ENCODE data around the gene DRC7. TPM values are rescaled to one million over a fixed set of nuclear protein-coding genes. Genes with fewer than 3 reads are reported as not detected.

The DRC7 gene
- total RNA-seq, 1 donor from 2014 or later: not detected

- no peak for TF ChIP-seq CTCF (IDR thresholded peaks at IDR 0.05; ENCODE audit: partially characterized antibody, unreplicated experiment)
- no peak overlapping the region for H3K27ac Mint-ChIP-seq (ENCODE audit: unreplicated experiment)
- peaks cover 8% of the 10 kb centered on the region for H3K9me3 Mint-ChIP-seq (ENCODE audit: unreplicated experiment)
- peaks cover 5% of the 10 kb centered on the region for H3K27me3 Mint-ChIP-seq (ENCODE audit: unreplicated experiment)
- H3K4me3 Mint-ChIP-seq (ENCODE audit: unreplicated experiment): no peak overlapping the region
- no peaks in the 10 kb centered on the region for H3K36me3 Mint-ChIP-seq (ENCODE audit: unreplicated experiment)
- no peak for DNase-seq
- peaks cover 25% of the 10 kb centered on the region for H3K4me1 Mint-ChIP-seq (ENCODE audit: low read depth, unreplicated experiment)
Observed at GRCh38 chr16:57747496-57747895, 52.9 kb downstream of the DRC7 start.

- no peak for DNase-seq
- Mint-ChIP-seq H3K27me3 (ENCODE audit: unreplicated experiment) (peaks cover 5% of the 10 kb centered on the region), H3K27ac (ENCODE audit: unreplicated experiment) (no peak overlapping the region), H3K9me3 (ENCODE audit: unreplicated experiment) (peaks cover 8% of the 10 kb centered on the region), H3K36me3 (ENCODE audit: unreplicated experiment) (no peaks in the 10 kb centered on the region), H3K4me3 (ENCODE audit: unreplicated experiment) (no peak overlapping the region), H3K4me1 (ENCODE audit: low read depth, unreplicated experiment) (peaks cover 21% of the 10 kb centered on the region)
- TF ChIP-seq CTCF (IDR thresholded peaks at IDR 0.05; ENCODE audit: partially characterized antibody, unreplicated experiment): no peak
Observed at GRCh38 chr16:57747996-57748395, 53.4 kb downstream of the DRC7 start.

- DNase-seq: no peak
- peaks cover 17% of the 10 kb centered on the region for H3K4me1 Mint-ChIP-seq (ENCODE audit: low read depth, unreplicated experiment)
- H3K36me3 Mint-ChIP-seq (ENCODE audit: unreplicated experiment): no peaks in the 10 kb centered on the region
- H3K27ac Mint-ChIP-seq (ENCODE audit: unreplicated experiment): no peak overlapping the region
- peaks cover 5% of the 10 kb centered on the region for H3K27me3 Mint-ChIP-seq (ENCODE audit: unreplicated experiment)
- TF ChIP-seq CTCF (IDR thresholded peaks at IDR 0.05; ENCODE audit: partially characterized antibody, unreplicated experiment): no peak
- H3K9me3 Mint-ChIP-seq (ENCODE audit: unreplicated experiment): peaks cover 8% of the 10 kb centered on the region
- H3K4me3 Mint-ChIP-seq (ENCODE audit: unreplicated experiment): no peak overlapping the region
Observed at GRCh38 chr16:57748596-57748995, 54.0 kb downstream of the DRC7 start.

- TF ChIP-seq CTCF (IDR thresholded peaks at IDR 0.05; ENCODE audit: partially characterized antibody, unreplicated experiment): no peak
- no peak for DNase-seq
- Mint-ChIP-seq H3K36me3 (ENCODE audit: unreplicated experiment) (no peaks in the 10 kb centered on the region), H3K27ac (ENCODE audit: unreplicated experiment) (peak overlapping the region; percentile 17), H3K4me3 (ENCODE audit: unreplicated experiment) (no peak overlapping the region), H3K4me1 (ENCODE audit: low read depth, unreplicated experiment) (peaks cover 18% of the 10 kb centered on the region), H3K27me3 (ENCODE audit: unreplicated experiment) (peaks cover 5% of the 10 kb centered on the region), H3K9me3 (ENCODE audit: unreplicated experiment) (peaks cover 8% of the 10 kb centered on the region)
Observed at GRCh38 chr16:57749101-57749692, 54.6 kb downstream of the DRC7 start.

GRCh38 chr16:57749856-57750452, 55.3 kb downstream of the DRC7 start:
- Mint-ChIP-seq H3K9me3 (ENCODE audit: unreplicated experiment) (peaks cover 8% of the 10 kb centered on the region), H3K27ac (ENCODE audit: unreplicated experiment) (no peak overlapping the region), H3K36me3 (ENCODE audit: unreplicated experiment) (no peaks in the 10 kb centered on the region), H3K27me3 (ENCODE audit: unreplicated experiment) (peaks cover 7% of the 10 kb centered on the region), H3K4me1 (ENCODE audit: low read depth, unreplicated experiment) (peaks cover 15% of the 10 kb centered on the region), H3K4me3 (ENCODE audit: unreplicated experiment) (no peak overlapping the region)
- no peak for DNase-seq
- TF ChIP-seq CTCF (IDR thresholded peaks at IDR 0.05; ENCODE audit: partially characterized antibody, unreplicated experiment): no peak

Measured in glutamatergic neuron (in vitro differentiated cells).